ENCODE data around the gene LAP3.
A peak's percentile ranks its signal among the peaks of the same experiment; 100 is the strongest.

DNA sequence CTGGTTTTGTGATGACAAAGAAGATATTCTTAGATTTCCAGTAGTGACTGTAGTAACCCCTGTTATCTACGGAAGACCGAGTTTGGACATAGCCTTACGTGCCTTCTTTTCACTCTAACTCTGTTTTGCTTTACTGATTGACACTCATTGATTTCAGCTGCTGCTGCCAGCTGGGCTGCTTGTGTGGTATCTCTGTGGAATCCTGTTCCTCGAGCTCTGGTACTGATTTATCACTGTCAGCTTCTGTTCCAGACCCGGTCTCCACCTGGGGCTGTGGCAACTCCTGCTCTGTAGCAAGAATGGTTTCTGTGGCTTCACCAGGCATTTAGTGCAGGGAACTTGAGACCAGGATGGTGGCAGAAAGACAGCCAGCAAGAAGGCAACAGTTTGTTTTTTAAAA, 24.6 kb upstream of the LAP3 start:
- TF ChIP-seq GATA2 (IDR thresholded peaks at IDR 0.05; ENCODE audit: low read depth, low read length) (peak; percentile 67; the same call in 1 of the 2 replicates), GATA3 (IDR thresholded peaks at IDR 0.05; ENCODE audit: low read depth, low read length) (peak; percentile 31; the same call in 1 of the 2 replicates)
